C1 segment of cervical spinal cord (tissue), 14 donors: ENCODE results near the gene PRAMEF20.

Source experiments
- DNase-seq, 14 donors: peaks; one replicate each; lab custom pipeline; 2025; lab: John Stamatoyannopoulos, UW

PRAMEF20 gene

DNA sequence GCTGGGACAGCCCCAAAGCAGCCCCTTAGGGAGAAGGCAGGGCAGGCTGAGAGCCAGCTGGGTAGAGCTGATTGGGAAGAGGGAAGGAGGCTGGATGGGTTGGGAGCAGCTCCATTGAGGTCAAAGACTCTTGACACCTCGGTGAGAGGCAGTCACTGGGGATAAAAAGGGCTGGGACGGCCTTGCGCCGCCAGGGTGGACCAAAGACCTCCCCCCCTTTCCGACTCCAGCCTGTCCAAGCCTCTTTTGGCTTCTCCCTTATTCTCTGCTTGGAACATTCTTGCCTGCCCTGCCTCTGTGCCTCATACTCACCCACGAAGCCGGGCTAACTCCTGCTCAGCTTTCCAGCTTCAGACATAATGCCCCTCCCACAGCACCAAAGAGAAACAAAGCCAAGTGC, 52.4 kb downstream of the PRAMEF20 start:
- no peak for DNase-seq

DNA sequence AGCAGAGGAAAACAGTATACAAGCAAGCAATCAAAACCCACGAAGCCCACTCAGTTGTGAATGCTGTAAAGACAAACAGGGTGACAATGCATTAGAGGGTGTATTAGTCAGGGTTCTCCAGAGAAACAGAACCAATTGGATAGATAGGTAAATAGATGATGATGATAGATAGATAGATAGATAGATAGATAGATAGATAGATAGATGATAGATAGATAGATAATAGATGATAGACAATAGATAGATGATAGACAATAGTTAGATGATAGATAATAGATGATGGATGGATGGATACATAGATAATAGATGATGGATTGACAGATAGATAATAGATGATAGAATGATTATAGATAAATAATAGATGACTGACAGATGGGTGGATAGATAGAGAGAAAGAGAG, 55.3 kb downstream of the PRAMEF20 start:
- DNase-seq, result no peak

DNA sequence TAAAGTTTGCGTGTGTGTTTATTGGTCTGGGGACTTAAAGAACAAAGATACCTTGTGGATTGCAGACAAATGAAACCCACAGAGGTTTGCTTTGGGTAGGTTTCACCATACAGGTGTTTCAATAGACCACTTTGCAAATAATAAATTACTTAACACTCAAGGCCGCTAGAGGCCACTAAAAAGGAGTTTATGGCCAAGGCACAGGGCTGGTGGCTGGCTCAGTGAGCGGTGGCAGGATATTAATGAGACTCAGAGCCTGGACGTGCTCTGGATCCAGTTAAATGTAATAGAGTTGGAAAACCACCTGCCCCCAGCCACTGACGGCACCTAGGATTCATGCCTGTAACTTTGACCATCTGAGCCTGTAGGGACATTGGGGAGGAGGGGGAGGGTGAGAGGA, 59.1 kb downstream of the PRAMEF20 start:
- no peak for DNase-seq
